ENCODE data around the gene INF2. TPM values are rescaled to one million over a fixed set of nuclear protein-coding genes. Genes with fewer than 3 reads are reported as not detected.
A peak's percentile ranks its signal among the peaks of the same experiment; 100 is the strongest.

INF2 gene
- total and polyA plus RNA-seq, 9 of the 15 experiments (the other 6 are each of a cell fraction or from before 2014, with no cell fraction given): 0.56 to 31.3 (median 7.8) TPM

GRCh38 chr14:104752735-104753527 lies 63.5 kb downstream of the INF2 start, which contains the start of gene SIVA1:
Gene SIVA1, plus strand, starts transcription at chr14:104753147. Its CDS starts 55 bp downstream, at chr14:104753202.
- peak within 1 kb of the TSS; percentile 99 for H3K27ac ChIP-seq (ENCODE audit: extremely low read depth, low read depth, low read length)
- DNase-seq (ENCODE audit: extremely low read depth in 1 of 4, low spot score in 3 of 4) (peak; percentile 92 to 99 (median 94)), ATAC-seq (peak; percentile 95), FAIRE-seq (peak; percentile 96)
- H3K9me3 ChIP-seq (replicated peaks; ENCODE audit: control insufficient read depth, insufficient read depth, low read depth, low read length): 0 out of 2 replicates have a peak, but pooled peaks cover 4% of the 10 kb centered on the region
- in situ Hi-C loops (cut with MboI): no loop called here
- 0 out of 2 replicates have a peak, but pooled peaks cover 8% of the 10 kb centered on the region for H4K20me1 ChIP-seq (replicated peaks; ENCODE audit: control insufficient read depth, insufficient read depth, low read length)
- peak within 1 kb of the TSS; percentile 86 for H3K4me2 ChIP-seq (ENCODE audit: insufficient read depth, low read length)
- no peaks in the 10 kb centered on the region for H3K9me1 ChIP-seq (ENCODE audit: control insufficient read depth, insufficient read depth, low read length)
- H2AFZ ChIP-seq (ENCODE audit: low read depth, low read length): peak within 1 kb of the TSS; percentile 98
- peak within 1 kb of the TSS; percentile 95 to 96 for H3K9ac ChIP-seq (ENCODE audit: insufficient read depth in 1 of 2, low read depth in 2 of 2, low read length in 2 of 2)
- BruUV-seq (replicated peaks): no TSS peak
- ChIA-PET POLR2A (interaction anchor here (0.6 to 2.0 kb wide), 15 partner anchors 11 to 1222 kb away, joined by 3 to 7 read pairs (median 3); no protein-coding TSS in a partner anchor), CTCF (ENCODE audit: low intra/inter-chr PET ratio) (no interaction called here)
- peaks cover 34% of the 10 kb centered on the region; the same call in 2 of the 3 replicates for H3K36me3 ChIP-seq (ENCODE audit: control insufficient read depth, insufficient read depth, low read length)
- H3K4me1 ChIP-seq (replicated peaks in 1 of 2; ENCODE audit: control insufficient read depth in 2 of 2, insufficient read depth in 2 of 2, low read length in 2 of 2): peaks cover 9 to 44% of the 10 kb centered on the region in 2 experiments; a peak in 3 of 5 replicates
- WGBS (ENCODE audit: insufficient coverage, low coverage, missing lambda C conversion rate): under 1% methylated on average over 44 of the region's 95 CpGs
- intact Hi-C loops (cut with micrococcal nuclease): loop anchor here (5.0 kb wide), 1 partner anchor 74 kb away; no protein-coding TSS in a partner anchor
- no peaks in the 10 kb centered on the region for H3K27me3 ChIP-seq (ENCODE audit: control insufficient read depth in 2 of 2, insufficient read depth in 2 of 2, low read length in 2 of 2)
- H3K4me3 ChIP-seq: peak within 1 kb of the TSS; percentile 98
- peaks cover 26% of the 10 kb centered on the region for H3K79me2 ChIP-seq (ENCODE audit: control insufficient read depth, insufficient read depth, low read length)
- no peak for TF ChIP-seq TBP (optimal IDR thresholded peaks at IDR 0.05; ENCODE audit: low read depth, low read length)
- TF ChIP-seq, protein P1, sequence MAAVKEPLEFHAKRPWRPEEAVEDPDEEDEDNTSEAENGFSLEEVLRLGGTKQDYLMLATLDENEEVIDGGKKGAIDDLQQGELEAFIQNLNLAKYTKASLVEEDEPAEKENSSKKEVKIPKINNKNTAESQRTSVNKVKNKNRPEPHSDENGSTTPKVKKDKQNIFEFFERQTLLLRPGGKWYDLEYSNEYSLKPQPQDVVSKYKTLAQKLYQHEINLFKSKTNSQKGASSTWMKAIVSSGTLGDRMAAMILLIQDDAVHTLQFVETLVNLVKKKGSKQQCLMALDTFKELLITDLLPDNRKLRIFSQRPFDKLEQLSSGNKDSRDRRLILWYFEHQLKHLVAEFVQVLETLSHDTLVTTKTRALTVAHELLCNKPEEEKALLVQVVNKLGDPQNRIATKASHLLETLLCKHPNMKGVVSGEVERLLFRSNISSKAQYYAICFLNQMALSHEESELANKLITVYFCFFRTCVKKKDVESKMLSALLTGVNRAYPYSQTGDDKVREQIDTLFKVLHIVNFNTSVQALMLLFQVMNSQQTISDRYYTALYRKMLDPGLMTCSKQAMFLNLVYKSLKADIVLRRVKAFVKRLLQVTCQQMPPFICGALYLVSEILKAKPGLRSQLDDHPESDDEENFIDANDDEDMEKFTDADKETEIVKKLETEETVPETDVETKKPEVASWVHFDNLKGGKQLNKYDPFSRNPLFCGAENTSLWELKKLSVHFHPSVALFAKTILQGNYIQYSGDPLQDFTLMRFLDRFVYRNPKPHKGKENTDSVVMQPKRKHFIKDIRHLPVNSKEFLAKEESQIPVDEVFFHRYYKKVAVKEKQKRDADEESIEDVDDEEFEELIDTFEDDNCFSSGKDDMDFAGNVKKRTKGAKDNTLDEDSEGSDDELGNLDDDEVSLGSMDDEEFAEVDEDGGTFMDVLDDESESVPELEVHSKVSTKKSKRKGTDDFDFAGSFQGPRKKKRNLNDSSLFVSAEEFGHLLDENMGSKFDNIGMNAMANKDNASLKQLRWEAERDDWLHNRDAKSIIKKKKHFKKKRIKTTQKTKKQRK (IDR thresholded peaks at IDR 0.05; ENCODE audit: borderline replicate concordance, low read depth, low read length): peak; percentile 72; the same call in 1 of the 2 replicates
- TF ChIP-seq HNRNPH1 (optimal IDR thresholded peaks at IDR 0.05; ENCODE audit: low read depth, low read length): no peak
- peak; percentile 69 to 89 for TF ChIP-seq E2F6 (IDR thresholded peaks at IDR 0.05; ENCODE audit: borderline replicate concordance in 1 of 2, extremely low read depth in 1 of 2, insufficient read depth in 1 of 2, insufficient read length in 1 of 2, low read depth in 1 of 2, low read length in 1 of 2, poor library complexity in 1 of 2, severe bottlenecking in 1 of 2)
- TF ChIP-seq DDX20 (tag; IDR thresholded peaks at IDR 0.05; ENCODE audit: low read depth): no peak
- TF ChIP-seq RBFOX2 (IDR thresholded peaks at IDR 0.05; ENCODE audit: low read depth, low read length): peak; percentile 83
- TF ChIP-seq ZFP30 (CRISPR knock-in tag; IDR thresholded peaks at IDR 0.05; ENCODE audit: borderline replicate concordance): no peak
- TF ChIP-seq CHD4 (IDR thresholded peaks at IDR 0.05; ENCODE audit: insufficient read depth, insufficient replicate concordance, low read depth, low read length, poor library complexity, severe bottlenecking): no peak
- no peak for TF ChIP-seq ZSCAN32 (CRISPR knock-in tag; IDR thresholded peaks at IDR 0.05)
- TF ChIP-seq SP2 (IDR thresholded peaks at IDR 0.05; ENCODE audit: extremely low read depth, low read depth, low read length, poor library complexity, severe bottlenecking): peak; percentile 69
- peak; percentile 60; the same call in 1 of the 2 replicates for TF ChIP-seq RFX5 (IDR thresholded peaks at IDR 0.05; ENCODE audit: low read depth, low read length)
- TF ChIP-seq ZNF512 (tag; IDR thresholded peaks at IDR 0.05): no peak
- TF ChIP-seq ATF7 (IDR thresholded peaks at IDR 0.05): peak; percentile 89

All from K562 (cell line).